NCI-H774 (cell line): Measurements from ENCODE around the gene MPRIP.

Source experiments
- DNase-seq: peaks from one replicate; lab custom pipeline; 2025; lab: John Stamatoyannopoulos, UW

The MPRIP gene

GRCh38 chr17:17235212-17236174 lies 193.2 kb downstream of the MPRIP start:
- DNase-seq = no peak

GRCh38 chr17:17236295-17237025 lies 194.2 kb downstream of the MPRIP start:
- no peak for DNase-seq

- DNase-seq = peak; percentile 48
Observed at GRCh38 chr17:17237026-17237799, 195.0 kb downstream of the MPRIP start, which contains the start of gene FLCN. Gene FLCN, minus strand, starts transcription at chr17:17237168. Its CDS starts 9,031 bp downstream, at chr17:17228137.

GRCh38 chr17:17239832-17240231 lies 197.6 kb downstream of the MPRIP start:
- no peak for DNase-seq

GRCh38 chr17:17241656-17242055 lies 199.4 kb downstream of the MPRIP start:
- no peak for DNase-seq

GRCh38 chr17:17242246-17242645 lies 200.0 kb downstream of the MPRIP start:
- DNase-seq = no peak
